Calu3 (cell line): ENCODE data around the gene ARMC3. TPM values are rescaled to one million over a fixed set of nuclear protein-coding genes. Genes with fewer than 3 reads are reported as not detected.
"Not testable (repeated sequence)": the region's sequence is repeated elsewhere in the genome, so short reads cannot be mapped to it uniquely, and the experiment has no call there.

Experiments used
- BruUV-seq: library from RNA; stranded (reverse); fragments of 400-500 nt; replicated peaks from 2 replicates; lab custom pipeline; 2021; lab: Mats Ljungman, UMichigan
- CTCF ChIA-PET: fragments of 300-600 bp; sonication (Branson Sonifier 250); formaldehyde crosslinking; loops from one replicate; lab custom pipeline; 2022; ENCODE audit warnings: antibody characterized with exemption; lab: Charles Lee
- DNase-seq: peaks from one replicate; pipeline ENCODE4 v3.0.0; 2022
- H3K27ac Mint-ChIP-seq: one replicate; pipeline ENCODE4 v1.8.0; 2022; ENCODE audit warnings: mixed read lengths; ENCODE audit not compliant: unreplicated experiment
- H3K27me3 Mint-ChIP-seq: one replicate; pipeline ENCODE4 v1.8.0; 2022; ENCODE audit warnings: mixed read lengths; ENCODE audit not compliant: unreplicated experiment
- H3K36me3 Mint-ChIP-seq: one replicate; pipeline ENCODE4 v1.8.0; 2022; ENCODE audit warnings: mild to moderate bottlenecking, moderate library complexity, mixed read lengths; ENCODE audit not compliant: insufficient read depth, unreplicated experiment
- H3K4me1 Mint-ChIP-seq: one replicate; pipeline ENCODE4 v1.8.0; 2022; ENCODE audit warnings: mild to moderate bottlenecking, low read depth, mixed read lengths; ENCODE audit not compliant: unreplicated experiment
- H3K4me3 Mint-ChIP-seq: one replicate; pipeline ENCODE4 v1.8.0; 2022; ENCODE audit warnings: mild to moderate bottlenecking, low read depth, moderate library complexity, mixed read lengths; ENCODE audit not compliant: unreplicated experiment
- H3K9me3 Mint-ChIP-seq: one replicate; pipeline ENCODE4 v1.8.0; 2022; ENCODE audit warnings: low read depth, mixed read lengths; ENCODE audit not compliant: unreplicated experiment
- intact Hi-C: fragments of 100-400 bp; cut with micrococcal nuclease; formaldehyde crosslinking; loops from one replicate; pipeline ENCODE4 v1.10.0; 2022; ENCODE audit not compliant: unreplicated experiment
- total RNA-seq: library from RNA; stranded (reverse); gene quantifications from 2 replicates; pipeline ENCODE4 v1.2.3, GENCODE V29; 2022
- TF ChIP-seq, protein P1 (sequence below): fragments of 200-600 bp; IDR thresholded peaks from one replicate; pipeline ENCODE4 v1.8.0; 2022; ENCODE audit warnings: antibody characterized with exemption; ENCODE audit not compliant: unreplicated experiment

Gene ARMC3
- total RNA-seq, 1 experiment from 2014 or later: 0.97 TPM

DNA sequence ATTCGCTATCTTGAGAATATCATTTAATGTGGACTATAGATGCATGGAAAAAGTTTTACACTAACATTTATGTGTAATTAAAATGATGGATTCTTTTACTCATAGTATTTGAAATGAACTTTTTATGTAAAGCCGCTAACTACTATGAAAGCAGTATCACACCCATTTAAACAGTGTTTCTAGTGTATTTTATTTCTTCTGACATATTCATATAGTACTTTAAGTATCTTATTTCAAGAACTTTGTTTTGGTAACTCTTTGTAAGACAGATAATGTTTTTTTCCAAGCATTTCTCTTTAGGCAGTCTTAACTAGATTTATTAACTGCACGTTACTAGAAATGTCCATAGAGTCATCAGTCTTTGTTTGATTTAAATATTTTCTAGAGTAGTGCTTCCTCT, 12.5 kb upstream of the ARMC3 start:
- CTCF ChIA-PET: no interaction called here
- DNase-seq: no peak
- Mint-ChIP-seq H3K27ac (no peak overlapping the region), H3K4me1 (no peaks in the 10 kb centered on the region), H3K4me3 (no peak overlapping the region), H3K36me3 (no peaks in the 10 kb centered on the region), H3K9me3 (peaks cover 3% of the 10 kb centered on the region), H3K27me3 (no peaks in the 10 kb centered on the region)
- BruUV-seq: no TSS peak
- TF ChIP-seq, protein P1, sequence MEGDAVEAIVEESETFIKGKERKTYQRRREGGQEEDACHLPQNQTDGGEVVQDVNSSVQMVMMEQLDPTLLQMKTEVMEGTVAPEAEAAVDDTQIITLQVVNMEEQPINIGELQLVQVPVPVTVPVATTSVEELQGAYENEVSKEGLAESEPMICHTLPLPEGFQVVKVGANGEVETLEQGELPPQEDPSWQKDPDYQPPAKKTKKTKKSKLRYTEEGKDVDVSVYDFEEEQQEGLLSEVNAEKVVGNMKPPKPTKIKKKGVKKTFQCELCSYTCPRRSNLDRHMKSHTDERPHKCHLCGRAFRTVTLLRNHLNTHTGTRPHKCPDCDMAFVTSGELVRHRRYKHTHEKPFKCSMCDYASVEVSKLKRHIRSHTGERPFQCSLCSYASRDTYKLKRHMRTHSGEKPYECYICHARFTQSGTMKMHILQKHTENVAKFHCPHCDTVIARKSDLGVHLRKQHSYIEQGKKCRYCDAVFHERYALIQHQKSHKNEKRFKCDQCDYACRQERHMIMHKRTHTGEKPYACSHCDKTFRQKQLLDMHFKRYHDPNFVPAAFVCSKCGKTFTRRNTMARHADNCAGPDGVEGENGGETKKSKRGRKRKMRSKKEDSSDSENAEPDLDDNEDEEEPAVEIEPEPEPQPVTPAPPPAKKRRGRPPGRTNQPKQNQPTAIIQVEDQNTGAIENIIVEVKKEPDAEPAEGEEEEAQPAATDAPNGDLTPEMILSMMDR: no peak
- intact Hi-C loops: no loop called here

DNA sequence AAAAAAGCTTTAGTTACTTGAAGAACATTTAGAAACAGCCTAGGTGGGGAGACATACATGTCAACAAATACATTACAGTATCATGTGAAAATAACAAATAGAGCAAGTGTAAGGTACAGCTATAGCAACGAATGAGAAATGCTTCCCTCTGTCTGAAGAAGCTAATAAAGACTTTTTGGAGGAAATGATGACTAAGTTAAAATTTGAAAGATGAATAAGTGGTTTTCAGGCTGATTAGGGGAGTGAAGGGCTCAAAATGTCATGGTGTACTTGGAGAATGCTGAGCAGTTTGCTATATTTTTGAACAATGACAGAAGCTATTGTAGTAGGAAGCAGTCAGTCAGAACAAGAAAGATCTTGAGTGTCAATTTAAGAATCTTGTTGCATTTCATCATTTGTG, 2.8 kb upstream of the ARMC3 start:
- no peaks in the 10 kb centered on the region for H3K36me3 Mint-ChIP-seq
- H3K4me3 Mint-ChIP-seq: no peak overlapping the region
- DNase-seq: no peak
- BruUV-seq: no TSS peak
- intact Hi-C loops: no loop called here
- H3K27me3 Mint-ChIP-seq: no peaks in the 10 kb centered on the region
- no peaks in the 10 kb centered on the region for H3K4me1 Mint-ChIP-seq
- H3K9me3 Mint-ChIP-seq: peaks cover 5% of the 10 kb centered on the region
- CTCF ChIA-PET: no interaction called here
- no peak overlapping the region for H3K27ac Mint-ChIP-seq
- TF ChIP-seq, protein P1: no peak

- intact Hi-C loops: no loop called here
- CTCF ChIA-PET: interaction anchor here (0.8 kb wide), 1 partner anchor 93 kb away, joined by 3 read pairs; no protein-coding TSS in a partner anchor
- no peaks in the 10 kb centered on the region for H3K36me3 Mint-ChIP-seq
- no peak for DNase-seq
- no peaks in the 10 kb centered on the region for H3K4me1 Mint-ChIP-seq
- no TSS peak for BruUV-seq
- H3K9me3 Mint-ChIP-seq: peaks cover 2% of the 10 kb centered on the region
- H3K4me3 Mint-ChIP-seq: no peak overlapping the region
- TF ChIP-seq, protein P1: no peak
- H3K27me3 Mint-ChIP-seq: no peaks in the 10 kb centered on the region
- H3K27ac Mint-ChIP-seq: no peak overlapping the region
These were observed 687 bp upstream of the ARMC3 start for GRCh38 chr10:22927166-22927565.

DNA sequence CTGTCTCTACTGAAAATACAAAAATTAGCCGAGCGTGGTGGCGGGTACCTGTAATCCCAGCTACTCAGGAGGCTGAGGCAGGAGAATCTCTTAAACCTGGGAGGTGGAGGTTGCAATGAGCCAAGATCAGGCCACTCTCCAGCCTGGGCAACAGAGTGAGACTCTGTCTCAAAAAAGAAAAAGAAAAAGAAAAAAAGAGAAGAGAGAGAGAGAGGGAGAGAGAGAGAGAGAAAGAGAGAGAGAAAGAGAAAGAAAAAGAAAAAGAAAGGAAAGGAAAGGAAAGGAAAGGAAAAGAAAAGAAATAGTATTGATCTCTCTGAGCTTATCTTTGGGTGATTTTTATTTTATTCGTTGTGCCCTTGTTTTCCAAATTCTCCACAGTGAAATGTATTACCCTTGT, 1.2 kb downstream of the ARMC3 start:
- H3K4me1 Mint-ChIP-seq, H3K36me3 Mint-ChIP-seq, H3K9me3 Mint-ChIP-seq, BruUV-seq, H3K27me3 Mint-ChIP-seq, H3K27ac Mint-ChIP-seq, H3K4me3 Mint-ChIP-seq, intact Hi-C loops, DNase-seq: not testable (repeated sequence)
- CTCF ChIA-PET: interaction anchor here (0.5 to 0.7 kb wide), 2 partner anchors 99 to 235 kb away, joined by 3 to 8 read pairs; no protein-coding TSS in a partner anchor

DNA sequence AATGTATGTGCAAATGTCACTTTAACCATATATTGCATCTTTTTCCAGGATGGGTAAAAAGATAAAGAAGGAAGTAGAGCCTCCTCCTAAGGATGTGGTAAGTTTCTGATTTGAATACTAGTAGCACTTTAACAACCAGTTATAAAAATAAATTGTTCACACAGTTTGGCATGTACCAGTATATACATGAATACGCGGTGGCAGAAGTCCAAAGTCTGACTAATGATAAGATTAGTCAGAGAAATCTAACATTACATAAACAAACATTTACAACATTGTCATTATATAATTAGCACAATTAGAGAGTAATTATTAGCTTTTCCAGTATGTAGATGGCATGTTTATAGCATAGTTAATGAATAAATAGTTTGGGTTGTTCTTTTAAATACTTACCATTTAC, 4.1 kb downstream of the ARMC3 start:
- Mint-ChIP-seq H3K27ac (no peak overlapping the region), H3K36me3 (no peaks in the 10 kb centered on the region), H3K4me3 (no peak overlapping the region), H3K4me1 (no peaks in the 10 kb centered on the region), H3K27me3 (no peaks in the 10 kb centered on the region), H3K9me3 (no peaks in the 10 kb centered on the region)
- BruUV-seq: no TSS peak
- TF ChIP-seq, protein P1: no peak
- CTCF ChIA-PET: no interaction called here
- DNase-seq: peak; percentile 32
- intact Hi-C loops: no loop called here
